OCI-LY1 (cell line): ENCODE data around the gene RPSA.
"Not testable (repeated sequence)": the region's sequence is repeated elsewhere in the genome, so short reads cannot be mapped to it uniquely, and the experiment has no call there.

Experiments used
- EZH2 ChIP-seq: fragments of 200-600 bp; sonication (generic), shearing (Covaris generic); IDR thresholded peaks from 2 replicates; pipeline ENCODE4 v1.8.0; 2017; ENCODE audit warnings: borderline replicate concordance, mixed run types, mild to moderate bottlenecking, antibody characterized with exemption, low read length, moderate library complexity, mixed read lengths
- TF ChIP-seq, protein P1 (sequence below): fragments of 200-600 bp; sonication (generic), shearing (Covaris generic); IDR thresholded peaks from 2 replicates; pipeline ENCODE4 v1.5.1; 2017; ENCODE audit warnings: mild to moderate bottlenecking, antibody characterized with exemption, low read length, moderate library complexity, mixed read lengths

DNA sequence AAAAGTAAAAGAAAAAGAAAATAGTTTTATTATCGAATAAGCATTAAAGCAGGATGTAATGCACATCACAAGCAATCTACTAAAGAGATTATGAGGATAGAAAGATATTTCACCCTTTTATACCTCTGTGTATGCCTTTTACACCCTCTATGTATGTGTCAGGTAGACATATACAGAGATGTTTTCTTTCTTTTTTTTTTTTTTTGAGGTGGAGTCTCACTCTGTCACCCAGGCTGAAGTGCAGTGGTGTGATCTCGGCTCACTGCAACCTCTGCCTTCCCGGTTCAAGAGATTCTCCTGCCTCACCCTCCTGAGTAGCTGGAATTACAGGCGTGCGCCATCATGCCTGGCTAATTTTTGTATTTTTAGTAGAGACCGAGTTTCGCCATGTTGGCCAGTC lies 47.4 kb downstream of the RPSA start:
- TF ChIP-seq, protein P1, sequence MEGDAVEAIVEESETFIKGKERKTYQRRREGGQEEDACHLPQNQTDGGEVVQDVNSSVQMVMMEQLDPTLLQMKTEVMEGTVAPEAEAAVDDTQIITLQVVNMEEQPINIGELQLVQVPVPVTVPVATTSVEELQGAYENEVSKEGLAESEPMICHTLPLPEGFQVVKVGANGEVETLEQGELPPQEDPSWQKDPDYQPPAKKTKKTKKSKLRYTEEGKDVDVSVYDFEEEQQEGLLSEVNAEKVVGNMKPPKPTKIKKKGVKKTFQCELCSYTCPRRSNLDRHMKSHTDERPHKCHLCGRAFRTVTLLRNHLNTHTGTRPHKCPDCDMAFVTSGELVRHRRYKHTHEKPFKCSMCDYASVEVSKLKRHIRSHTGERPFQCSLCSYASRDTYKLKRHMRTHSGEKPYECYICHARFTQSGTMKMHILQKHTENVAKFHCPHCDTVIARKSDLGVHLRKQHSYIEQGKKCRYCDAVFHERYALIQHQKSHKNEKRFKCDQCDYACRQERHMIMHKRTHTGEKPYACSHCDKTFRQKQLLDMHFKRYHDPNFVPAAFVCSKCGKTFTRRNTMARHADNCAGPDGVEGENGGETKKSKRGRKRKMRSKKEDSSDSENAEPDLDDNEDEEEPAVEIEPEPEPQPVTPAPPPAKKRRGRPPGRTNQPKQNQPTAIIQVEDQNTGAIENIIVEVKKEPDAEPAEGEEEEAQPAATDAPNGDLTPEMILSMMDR: not testable (repeated sequence)
- not testable (repeated sequence) for TF ChIP-seq EZH2
